ENCODE results near the gene CTSO. TPM values are rescaled to one million over a fixed set of nuclear protein-coding genes. Genes with fewer than 3 reads are reported as not detected.

Gene CTSO
- total RNA-seq, 2 donors from 2014 or later: 11.4 to 14.9 TPM

Other genes starting within 250 kb of the CTSO start
- gene GUCY1B1, start 194.8 kb downstream of the CTSO start, total RNA-seq: 10 to 100 TPM; 11.3 to 15.0 TPM
- not detected for gene ASIC5, start 87.6 kb downstream of the CTSO start, total RNA-seq
- not detected for gene TDO2, start 50.2 kb downstream of the CTSO start, total RNA-seq

All from right atrium auricular region (tissue), 2 donors.